Subcutaneous abdominal adipose tissue (tissue), 5 donors: ENCODE results near the gene ITGAD.
"Not testable (repeated sequence)": the region's sequence is repeated elsewhere in the genome, so short reads cannot be mapped to it uniquely, and the experiment has no call there.

Experiments used
- H3K27ac ChIP-seq: one replicate; pipeline ENCODE4 v1.7.0; 2013; ENCODE audit warnings: low read depth, mild to moderate bottlenecking, inconsistent platforms, low read length, moderate library complexity
- H3K27me3 ChIP-seq, 5 donors: one replicate each; pipeline ENCODE4 v1.7.0; 2013; ENCODE audit warnings: low read length in 5 of 5, inconsistent platforms in 1 of 5; ENCODE audit not compliant: control insufficient read depth in 5 of 5, insufficient read depth in 4 of 5
- H3K36me3 ChIP-seq, 5 donors: one replicate each; pipeline ENCODE4 v1.7.0; 2013; ENCODE audit warnings: low read length in 5 of 5; ENCODE audit not compliant: control insufficient read depth in 5 of 5, insufficient read depth in 5 of 5
- H3K4me1 ChIP-seq, 5 donors: one replicate each; pipeline ENCODE4 v1.7.0; 2013; ENCODE audit warnings: low read length in 5 of 5, mild to moderate bottlenecking in 3 of 5, moderate library complexity in 1 of 5; ENCODE audit not compliant: control insufficient read depth in 5 of 5, insufficient read depth in 5 of 5
- H3K4me3 ChIP-seq, 5 donors: one replicate each; pipeline ENCODE4 v1.7.0; 2013; ENCODE audit warnings: low read length in 5 of 5, low read depth in 1 of 5
- H3K9ac ChIP-seq, 5 donors: one replicate each; pipeline ENCODE4 v1.7.0; 2013; ENCODE audit warnings: low read length in 5 of 5, mild to moderate bottlenecking in 4 of 5, moderate library complexity in 3 of 5
- H3K9me3 ChIP-seq, 5 donors: one replicate each; pipeline ENCODE4 v1.7.0; 2013; ENCODE audit warnings: low read length in 5 of 5; ENCODE audit not compliant: control insufficient read depth in 5 of 5
- donor health status: healthy.
- donor health status: healthy.
- donor health status: healthy.
- donor health status: healthy.
- donor health status: healthy.

The ITGAD gene

DNA sequence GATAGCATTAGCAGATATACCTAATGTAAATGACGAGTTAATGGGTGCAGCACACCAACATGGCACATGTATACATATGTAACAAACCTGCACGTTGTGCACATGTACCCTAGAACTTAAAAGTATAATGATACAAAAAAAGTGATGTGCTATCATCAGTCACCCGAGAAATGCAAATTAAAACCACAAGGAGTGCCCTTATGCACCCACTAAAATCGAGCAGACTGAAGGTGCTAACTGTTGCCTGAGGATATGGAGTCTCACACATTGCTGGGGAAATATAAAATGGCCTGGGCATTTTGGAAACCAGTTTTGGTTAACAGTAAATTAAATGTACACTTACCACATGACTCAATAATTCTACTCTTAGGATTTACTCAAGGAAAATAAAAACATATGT, 45.9 kb downstream of the ITGAD start:
- not testable (repeated sequence) for H3K9me3 ChIP-seq, H3K9ac ChIP-seq, H3K36me3 ChIP-seq, H3K27me3 ChIP-seq, H3K27ac ChIP-seq, H3K4me3 ChIP-seq
- peaks cover 0 to 16% (median 11%) of the 10 kb centered on the region in 5 donors for H3K4me1 ChIP-seq

DNA sequence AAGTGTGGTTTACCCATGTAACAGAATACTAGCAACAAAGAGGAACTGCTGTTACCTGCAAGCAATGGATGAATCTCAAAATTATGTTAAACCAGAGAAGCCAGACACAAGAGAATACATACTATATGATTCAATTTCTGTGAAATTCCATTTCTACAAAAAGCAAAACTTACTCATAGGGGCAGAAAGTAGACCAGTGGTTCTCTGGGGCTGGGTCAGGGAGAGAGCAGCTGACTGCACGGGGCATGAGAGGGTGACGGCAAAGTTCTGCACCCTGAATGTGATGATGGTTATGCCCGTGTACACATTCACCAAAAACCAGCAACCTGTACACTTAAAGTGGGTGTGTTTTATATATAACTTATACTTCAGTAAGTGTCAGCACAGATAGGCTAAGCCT, 46.4 kb downstream of the ITGAD start:
- H3K9ac ChIP-seq: no peak overlapping the region
- H3K4me3 ChIP-seq: no peak overlapping the region
- no peak overlapping the region for H3K27ac ChIP-seq
- no peaks in the 10 kb centered on the region for H3K36me3 ChIP-seq
- H3K4me1 ChIP-seq: peaks cover 0 to 16% (median 11%) of the 10 kb centered on the region in 5 donors
- no peaks in the 10 kb centered on the region for H3K9me3 ChIP-seq
- H3K27me3 ChIP-seq: no peaks in the 10 kb centered on the region

DNA sequence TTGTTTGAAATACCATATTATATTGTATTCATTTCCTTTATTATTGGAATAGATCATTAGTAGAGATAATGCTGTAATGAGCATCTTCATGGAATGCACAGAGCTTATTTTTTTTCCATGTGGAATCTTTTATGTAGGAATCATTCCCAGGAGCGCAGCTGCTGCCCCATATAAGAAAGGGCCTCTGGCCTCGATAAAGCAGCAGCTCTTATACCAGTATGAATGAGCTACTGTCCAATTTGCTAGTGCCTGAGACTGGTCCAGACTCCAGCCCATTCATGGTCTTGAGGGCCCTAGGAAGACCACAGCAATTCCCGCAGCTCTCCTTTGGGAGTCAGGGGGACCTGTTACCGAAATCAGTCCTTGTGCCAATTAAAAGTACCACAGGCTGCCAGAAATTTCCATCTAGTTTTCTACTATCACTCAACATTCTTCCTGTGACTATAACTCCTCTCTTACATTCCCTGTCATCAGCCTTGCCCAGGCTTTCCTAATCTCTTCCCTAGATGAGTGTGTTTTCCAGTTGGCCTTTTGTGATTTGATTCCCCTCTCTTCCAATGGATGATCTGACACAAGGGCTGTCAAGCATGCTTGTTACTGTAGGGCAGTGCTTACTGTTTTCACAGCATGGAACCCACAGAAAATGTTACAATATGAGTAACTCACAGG, 47.5 kb downstream of the ITGAD start:
- Histone ChIP-seq H3K27me3 (no peaks in the 10 kb centered on the region), H3K36me3 (no peaks in the 10 kb centered on the region), H3K4me1 (peaks cover 0 to 16% (median 11%) of the 10 kb centered on the region in 5 donors), H3K4me3 (no peak overlapping the region), H3K9me3 (no peaks in the 10 kb centered on the region), H3K9ac (no peak overlapping the region), H3K27ac (no peak overlapping the region)

DNA sequence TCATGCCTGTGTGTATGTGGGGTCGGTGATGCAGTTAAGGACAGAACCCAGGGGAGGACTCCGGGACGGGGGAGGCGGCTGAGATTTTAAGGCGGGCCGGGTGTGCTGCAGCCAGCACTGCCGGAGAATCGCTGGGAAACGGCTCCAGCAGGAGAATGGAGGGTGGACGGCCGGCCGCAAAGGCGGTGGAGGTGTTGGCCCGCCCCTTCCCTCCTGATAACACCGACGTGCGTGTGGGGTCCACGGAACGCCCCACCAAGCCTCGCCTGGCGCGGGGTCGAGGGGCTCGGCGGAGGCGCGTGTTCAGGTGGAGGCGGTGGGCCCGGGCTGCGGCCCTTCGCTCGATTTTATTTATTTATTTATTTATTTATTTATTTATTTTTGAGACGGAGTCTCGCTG, 48.8 kb downstream of the ITGAD start:
- H3K9me3 ChIP-seq: no peaks in the 10 kb centered on the region
- H3K4me3 ChIP-seq: peak overlapping the region in 4 of 5 donors; percentile 28 to 84 (median 80)
- H3K27ac ChIP-seq: no peak overlapping the region
- H3K4me1 ChIP-seq: peaks cover 0 to 16% (median 11%) of the 10 kb centered on the region in 5 donors
- peak overlapping the region in 3 of 5 donors; percentile 71 to 87 (median 82) for H3K9ac ChIP-seq
- no peaks in the 10 kb centered on the region for H3K27me3 ChIP-seq
- no peaks in the 10 kb centered on the region for H3K36me3 ChIP-seq

DNA sequence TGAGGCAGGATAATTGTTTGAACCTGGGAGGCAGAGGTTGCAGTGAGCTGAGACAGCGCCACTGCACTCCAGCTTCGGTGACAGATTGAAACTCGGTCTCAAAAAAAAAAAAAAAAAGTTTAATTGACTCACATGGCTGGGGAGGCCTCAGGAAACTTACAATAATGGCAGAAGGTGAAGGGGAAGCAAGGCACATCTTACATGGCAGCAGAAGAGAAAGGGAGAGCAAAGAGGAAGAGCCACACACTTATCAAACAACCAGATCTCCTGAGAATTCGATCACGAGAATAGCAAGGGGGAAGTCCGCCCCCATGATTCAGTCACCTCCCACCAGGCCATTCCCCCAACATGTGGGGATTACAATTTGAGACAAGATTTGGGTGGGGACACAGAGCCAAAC, 52.8 kb downstream of the ITGAD start:
- not testable (repeated sequence) for H3K9me3 ChIP-seq, H3K36me3 ChIP-seq, H3K9ac ChIP-seq, H3K27me3 ChIP-seq, H3K27ac ChIP-seq, H3K4me3 ChIP-seq
- peaks cover 0 to 16% (median 11%) of the 10 kb centered on the region in 5 donors for H3K4me1 ChIP-seq

DNA sequence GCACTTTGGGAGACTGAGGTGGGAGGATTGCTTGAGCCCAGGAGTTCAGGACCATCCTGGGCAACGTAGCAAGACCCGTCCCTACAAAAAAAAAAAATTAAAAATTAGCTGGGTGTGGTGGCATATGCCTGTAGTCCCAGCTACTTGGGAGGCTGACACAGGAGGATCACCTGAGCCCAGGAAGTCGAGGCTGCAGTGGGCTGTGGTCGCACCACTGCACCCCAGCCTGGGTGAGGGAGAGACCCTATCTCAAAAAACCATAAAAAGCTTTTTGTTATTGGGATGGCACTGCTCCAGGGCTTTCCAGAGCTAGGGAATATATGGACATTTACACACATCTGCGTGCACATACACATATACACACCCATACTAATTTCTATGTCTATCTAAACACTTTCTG, 58.1 kb downstream of the ITGAD start:
- Histone ChIP-seq H3K4me1 (peaks cover 13 to 44% (median 32%) of the 10 kb centered on the region in 5 donors), H3K27me3 (no peaks in the 10 kb centered on the region), H3K27ac (no peak overlapping the region), H3K4me3 (no peak overlapping the region), H3K36me3 (peaks cover 0 to 3% (median 0%) of the 10 kb centered on the region in 5 donors), H3K9ac (no peak overlapping the region), H3K9me3 (no peaks in the 10 kb centered on the region)

DNA sequence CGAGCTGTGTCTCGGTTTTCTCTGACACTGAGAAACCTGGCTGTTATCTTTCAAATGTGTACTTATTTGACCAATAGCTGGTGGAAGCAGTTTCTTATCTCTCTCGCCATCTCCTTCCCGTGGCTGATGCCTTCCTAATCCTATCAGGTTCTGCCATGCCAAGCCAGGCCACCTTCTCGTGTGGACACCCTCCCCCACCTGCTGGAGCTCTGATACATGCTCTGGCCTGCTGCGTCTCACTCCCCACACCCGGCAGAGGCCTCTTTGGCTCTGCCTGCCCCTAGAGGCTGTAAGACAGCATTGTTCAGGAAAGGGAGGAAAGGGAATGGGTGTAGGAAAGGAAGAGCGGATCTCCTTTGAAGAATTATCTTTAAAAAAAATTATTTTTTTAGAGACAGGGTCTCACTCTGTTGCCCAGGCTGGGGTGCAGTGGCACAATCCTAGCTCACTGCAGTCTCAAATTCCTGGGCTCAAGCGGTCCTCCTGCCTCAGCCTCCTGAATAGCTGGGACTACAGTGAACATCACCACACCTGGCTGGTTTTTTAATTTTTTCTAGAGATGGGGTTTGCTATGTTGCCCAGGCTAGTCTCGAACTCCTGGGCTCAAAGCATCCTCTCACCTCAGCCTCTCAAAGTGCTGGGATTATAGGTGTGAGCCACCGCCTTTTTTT, 58.7 kb downstream of the ITGAD start:
- H3K27ac ChIP-seq: peak overlapping the region; percentile 50
- peaks cover 0 to 3% (median 0%) of the 10 kb centered on the region in 5 donors for H3K36me3 ChIP-seq
- no peak overlapping the region for H3K4me3 ChIP-seq
- no peaks in the 10 kb centered on the region for H3K9me3 ChIP-seq
- H3K27me3 ChIP-seq: no peaks in the 10 kb centered on the region
- H3K9ac ChIP-seq: no peak overlapping the region
- H3K4me1 ChIP-seq: peaks cover 13 to 49% (median 37%) of the 10 kb centered on the region in 5 donors

DNA sequence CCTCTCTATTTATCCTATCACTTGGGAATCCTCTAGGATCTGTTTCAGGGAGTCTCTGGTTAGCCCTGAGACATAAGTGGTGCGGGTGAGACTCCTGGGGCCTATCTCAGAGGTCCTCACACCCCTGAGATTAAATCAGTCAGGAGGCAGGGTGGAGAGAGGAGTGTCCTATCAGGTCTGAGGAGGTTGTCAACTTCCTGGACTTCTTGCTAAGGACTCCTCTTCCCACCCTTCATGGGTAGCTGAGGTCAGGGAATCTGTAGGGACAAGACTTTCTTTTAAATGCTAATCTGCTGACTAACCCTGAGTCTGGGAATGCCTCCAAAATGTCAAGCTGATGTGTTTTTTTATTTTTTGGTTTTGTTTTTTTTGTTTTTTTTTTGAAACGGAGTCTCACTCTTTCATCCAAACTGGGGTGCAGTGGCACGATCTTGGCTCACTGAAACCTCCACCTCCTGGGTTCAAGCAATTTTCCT, 59.5 kb downstream of the ITGAD start:
- peak overlapping the region; percentile 67 for H3K27ac ChIP-seq
- H3K36me3 ChIP-seq: peaks cover 0 to 3% (median 0%) of the 10 kb centered on the region in 5 donors
- H3K9me3 ChIP-seq: no peaks in the 10 kb centered on the region
- H3K4me1 ChIP-seq: peaks cover 16 to 58% (median 46%) of the 10 kb centered on the region in 5 donors
- no peaks in the 10 kb centered on the region for H3K27me3 ChIP-seq
- H3K9ac ChIP-seq: peak overlapping the region in 1 of 5 donors; percentile 19
- H3K4me3 ChIP-seq: no peak overlapping the region

DNA sequence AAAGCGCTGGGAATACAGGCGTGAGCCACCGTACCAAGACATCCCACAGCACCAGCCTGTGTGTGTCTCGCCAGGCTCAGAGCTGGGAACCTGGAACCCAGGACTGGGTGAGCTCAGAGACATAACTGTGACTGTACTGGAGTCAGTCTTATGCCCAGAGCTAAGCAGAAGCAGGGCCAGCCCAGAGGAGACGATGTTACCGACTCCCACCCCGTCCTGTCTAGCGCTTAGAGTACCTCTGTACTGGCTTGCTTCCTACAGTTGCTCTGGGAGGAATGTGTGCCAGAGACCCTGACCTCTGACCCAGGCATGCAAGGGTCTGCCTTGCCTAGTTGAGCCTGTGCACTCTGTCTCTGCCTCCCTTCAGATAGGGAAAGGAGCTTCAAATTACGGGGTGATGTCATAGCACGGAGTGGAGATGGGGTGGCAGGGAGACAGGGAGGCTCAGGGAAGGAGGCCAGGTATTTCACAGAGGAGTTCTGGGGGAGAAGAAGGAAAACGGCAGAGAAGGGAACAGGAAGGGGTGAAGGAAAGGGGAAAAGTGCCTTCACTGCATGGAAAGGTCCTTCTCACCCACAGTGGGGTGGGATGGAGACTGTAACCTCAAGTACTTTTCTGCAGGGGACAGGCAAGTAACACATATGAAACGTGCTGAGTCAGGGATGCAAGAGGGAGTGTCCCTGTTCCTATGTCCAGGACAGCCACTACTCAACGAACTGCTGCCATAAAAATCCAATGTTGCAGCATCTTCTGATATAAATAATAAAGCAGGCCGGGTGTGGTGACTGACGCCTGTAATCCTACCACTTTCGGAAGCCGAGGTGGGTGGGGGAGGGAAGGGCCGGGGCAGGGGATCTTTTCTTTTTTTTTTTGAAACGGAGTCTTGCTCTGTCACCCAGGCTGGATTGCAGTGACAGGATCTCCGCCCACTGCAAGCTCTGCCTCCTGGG, 60.4 kb downstream of the ITGAD start:
- H3K9me3 ChIP-seq: no peaks in the 10 kb centered on the region
- peaks cover 0 to 3% (median 0%) of the 10 kb centered on the region in 5 donors for H3K36me3 ChIP-seq
- peaks cover 21 to 67% (median 54%) of the 10 kb centered on the region in 5 donors for H3K4me1 ChIP-seq
- H3K27ac ChIP-seq: peak overlapping the region; percentile 67
- no peaks in the 10 kb centered on the region for H3K27me3 ChIP-seq
- H3K9ac ChIP-seq: peak overlapping the region in 2 of 5 donors; percentile 38 to 49
- H3K4me3 ChIP-seq: peak overlapping the region in 4 of 5 donors; percentile 2 to 54 (median 38)
